Upper lobe of left lung (tissue), 4 donors: Measurements from ENCODE around the gene DPP4.

Source experiments
- CTCF ChIP-seq, 6 experiments: fragments of 450-650 bp in 4 of 6; fragments of 200-600 bp in 2 of 6; sonication (generic) in 2 of 6; IDR thresholded peaks; one replicate each; pipeline ENCODE4 v1.5.1; 2016 to 2019; ENCODE audit warnings: antibody characterized with exemption in 6 of 6
- POLR2A ChIP-seq, 4 donors: fragments of 450-650 bp; IDR thresholded peaks; one replicate each; pipeline ENCODE4 v1.5.1; 2016 to 2017; ENCODE audit warnings: antibody characterized with exemption in 4 of 4, mild to moderate bottlenecking in 2 of 4
- POLR2AphosphoS5 ChIP-seq, 2 donors: sonication (generic); formaldehyde crosslinking; IDR thresholded peaks; one replicate each; pipeline ENCODE4 v1.5.1; 2017; ENCODE audit warnings: antibody characterized with exemption in 2 of 2

DNA sequence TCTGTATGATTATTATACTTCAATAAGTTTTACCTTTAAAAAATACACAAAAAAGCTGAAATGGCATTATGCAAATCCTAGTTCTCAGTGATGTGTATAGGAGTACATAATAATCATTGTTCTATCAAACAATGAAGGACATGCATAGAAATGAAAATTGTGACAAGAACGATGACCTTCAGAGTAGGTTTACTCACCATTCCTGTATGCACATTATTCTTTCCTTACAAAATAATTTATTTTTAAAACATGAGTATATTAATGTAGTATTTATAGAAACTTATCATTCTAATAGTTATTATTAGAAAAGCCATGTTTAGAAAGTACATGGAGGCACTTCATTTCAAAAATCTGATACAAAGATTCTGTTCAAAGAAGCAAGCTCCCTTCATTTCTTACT lies 32.7 kb upstream of the DPP4 start:
- TF ChIP-seq POLR2AphosphoS5 (IDR thresholded peaks at IDR 0.05) (no peak), CTCF (IDR thresholded peaks at IDR 0.05) (no peak), POLR2A (IDR thresholded peaks at IDR 0.05) (no peak)
